Loucy (cell line): ENCODE results near the gene FBN1.

ENCODE experiments used
- CTCF ChIP-seq: fragments of 200-600 bp; sonication (generic); conservative IDR thresholded peaks from 2 replicates; pipeline ENCODE4 v1.5.1; 2014; ENCODE audit warnings: mild to moderate bottlenecking, antibody characterized with exemption, low read length
- EZH2phosphoT487 ChIP-seq: fragments of 200-600 bp; IDR thresholded peaks from 2 replicates; pipeline ENCODE4 v1.6.1; 2018; ENCODE audit warnings: antibody characterized with exemption, mild to moderate bottlenecking, moderate library complexity, borderline replicate concordance

GRCh38 chr15:48466079-48466478, 179.4 kb downstream of the FBN1 start:
- TF ChIP-seq CTCF, result no peak
- TF ChIP-seq EZH2phosphoT487, result no peak
